ENCODE results near the gene PCDH20. TPM values are rescaled to one million over a fixed set of nuclear protein-coding genes. Genes with fewer than 3 reads are reported as not detected.

PCDH20 gene
- total and polyA plus RNA-seq, 9 of the 15 experiments (the other 6 are each of a cell fraction or from before 2014, with no cell fraction given), result not detected

DNA sequence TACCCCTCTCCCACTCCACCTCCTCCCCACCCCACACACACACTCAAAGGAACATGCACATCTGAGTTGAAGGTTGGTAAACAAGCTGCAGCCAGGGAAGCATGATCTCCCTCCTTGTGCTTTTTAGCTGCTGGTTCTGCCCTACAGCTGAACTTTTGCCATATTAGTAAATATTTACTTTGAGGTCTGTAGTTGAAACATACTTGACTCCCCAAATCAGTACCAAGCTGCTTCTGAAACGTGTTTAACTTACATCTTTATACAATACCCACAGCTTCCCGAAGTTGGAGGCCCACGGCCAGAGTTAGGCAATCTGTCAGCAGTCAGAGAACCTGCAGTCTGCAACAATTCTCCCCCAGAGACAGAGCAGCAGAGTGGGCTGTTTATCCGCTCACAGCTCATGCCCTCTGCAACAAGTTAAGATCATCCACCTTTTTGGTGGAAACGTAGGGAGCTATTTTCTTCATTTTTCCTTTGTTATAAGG lies 1.5 kb upstream of the PCDH20 start:
- ATAC-seq (no peak), DNase-seq (ENCODE audit: extremely low read depth in 1 of 4, low spot score in 3 of 4) (no peak), FAIRE-seq (no peak)
- Histone ChIP-seq H3K79me2 (ENCODE audit: control insufficient read depth, insufficient read depth, low read length) (no peaks in the 10 kb centered on the region), H4K20me1 (replicated peaks; ENCODE audit: control insufficient read depth, insufficient read depth, low read length) (no peaks in the 10 kb centered on the region), H2AFZ (ENCODE audit: low read depth, low read length) (no peak overlapping the region), H3K4me1 (replicated peaks in 1 of 2; ENCODE audit: control insufficient read depth in 2 of 2, insufficient read depth in 2 of 2, low read length in 2 of 2) (no peaks in the 10 kb centered on the region), H3K27ac (ENCODE audit: extremely low read depth, low read depth, low read length) (no peak overlapping the region), H3K4me2 (ENCODE audit: insufficient read depth, low read length) (no peak overlapping the region), H3K4me3 (no peak overlapping the region), H3K9ac (ENCODE audit: insufficient read depth in 1 of 2, low read depth in 2 of 2, low read length in 2 of 2) (no peak overlapping the region), H3K9me1 (ENCODE audit: control insufficient read depth, insufficient read depth, low read length) (no peaks in the 10 kb centered on the region), H3K36me3 (ENCODE audit: control insufficient read depth, insufficient read depth, low read length) (no peaks in the 10 kb centered on the region), H3K9me3 (replicated peaks; ENCODE audit: control insufficient read depth, insufficient read depth, low read depth, low read length) (no peaks in the 10 kb centered on the region), H3K27me3 (ENCODE audit: control insufficient read depth in 2 of 2, insufficient read depth in 2 of 2, low read length in 2 of 2) (no peaks in the 10 kb centered on the region)
- TF ChIP-seq MAFK (IDR thresholded peaks at IDR 0.05; ENCODE audit: low read length), result no peak
- no peak for TF ChIP-seq HOXB6 (CRISPR knock-in tag; IDR thresholded peaks at IDR 0.05; ENCODE audit: borderline replicate concordance)
- no peak for TF ChIP-seq ZNF175 (CRISPR knock-in tag; IDR thresholded peaks at IDR 0.05; ENCODE audit: low read depth)
- TF ChIP-seq ZBED1 (IDR thresholded peaks at IDR 0.05), result no peak
- no peak for TF ChIP-seq SMAD4 (CRISPR knock-in tag; conservative IDR thresholded peaks at IDR 0.05)
- no peak for TF ChIP-seq LARP7 (IDR thresholded peaks at IDR 0.05)
- no TSS peak for BruUV-seq (replicated peaks)
- WGBS (ENCODE audit: insufficient coverage, low coverage, missing lambda C conversion rate), result 0% methylated on average over 4 of the region's 5 CpGs
- CTCF ChIA-PET (ENCODE audit: low intra/inter-chr PET ratio), result no interaction called here
- in situ Hi-C loops (cut with MboI), result no loop called here
- POLR2A ChIA-PET, result no interaction called here
- intact Hi-C loops (cut with micrococcal nuclease), result no loop called here

DNA sequence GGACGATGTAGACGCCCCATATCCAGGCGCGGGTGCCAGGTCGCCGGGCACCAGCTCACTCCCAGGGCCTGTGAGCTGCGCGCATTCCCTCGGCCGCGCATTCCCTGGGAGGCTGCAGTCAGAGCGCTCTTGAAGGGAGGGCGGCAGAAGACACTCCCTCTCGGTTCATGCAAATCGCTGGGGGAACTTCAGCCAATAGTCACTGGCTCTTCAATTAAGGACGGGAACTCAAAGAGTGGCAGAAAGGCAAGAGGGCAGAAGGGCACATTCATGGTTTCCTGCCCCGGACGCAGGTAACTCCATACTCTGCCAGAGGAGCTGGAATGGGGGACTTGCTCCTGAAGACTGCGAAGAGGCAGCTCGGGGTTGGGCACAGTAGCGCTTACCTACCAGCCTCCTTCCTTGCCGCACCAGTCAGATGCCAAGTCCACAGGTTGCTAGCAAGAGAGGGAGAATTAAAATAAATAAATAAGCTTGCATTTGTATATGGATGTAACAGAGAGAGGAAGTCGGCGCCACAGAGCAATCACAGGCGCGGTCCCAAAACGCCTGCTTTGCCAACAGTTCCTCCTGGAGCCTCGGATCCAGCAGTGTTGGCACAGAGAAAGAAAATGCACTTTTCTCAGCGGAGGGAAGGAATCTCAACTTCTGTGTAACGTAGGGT lies 459 bp downstream of the PCDH20 start:
- FAIRE-seq, result no peak
- ChIA-PET POLR2A (no interaction called here), CTCF (ENCODE audit: low intra/inter-chr PET ratio) (no interaction called here)
- no peak for DNase-seq (ENCODE audit: extremely low read depth in 1 of 4, low spot score in 3 of 4)
- H3K79me2 ChIP-seq (ENCODE audit: control insufficient read depth, insufficient read depth, low read length), result no peaks in the 10 kb centered on the region
- intact Hi-C loops (cut with micrococcal nuclease), result no loop called here
- 1% methylated on average over 13 of the region's 30 CpGs for WGBS (ENCODE audit: insufficient coverage, low coverage, missing lambda C conversion rate)
- H2AFZ ChIP-seq (ENCODE audit: low read depth, low read length), result no peak overlapping the region
- H3K4me3 ChIP-seq, result no peak overlapping the region
- H3K4me2 ChIP-seq (ENCODE audit: insufficient read depth, low read length), result no peak overlapping the region
- no peaks in the 10 kb centered on the region for H4K20me1 ChIP-seq (replicated peaks; ENCODE audit: control insufficient read depth, insufficient read depth, low read length)
- no TSS peak for BruUV-seq (replicated peaks)
- H3K9me1 ChIP-seq (ENCODE audit: control insufficient read depth, insufficient read depth, low read length), result no peaks in the 10 kb centered on the region
- ATAC-seq, result no peak
- no peak overlapping the region for H3K9ac ChIP-seq (ENCODE audit: insufficient read depth in 1 of 2, low read depth in 2 of 2, low read length in 2 of 2)
- H3K9me3 ChIP-seq (replicated peaks; ENCODE audit: control insufficient read depth, insufficient read depth, low read depth, low read length), result no peaks in the 10 kb centered on the region
- no peaks in the 10 kb centered on the region for H3K4me1 ChIP-seq (replicated peaks in 1 of 2; ENCODE audit: control insufficient read depth in 2 of 2, insufficient read depth in 2 of 2, low read length in 2 of 2)
- no peaks in the 10 kb centered on the region for H3K36me3 ChIP-seq (ENCODE audit: control insufficient read depth, insufficient read depth, low read length)
- no peaks in the 10 kb centered on the region for H3K27me3 ChIP-seq (ENCODE audit: control insufficient read depth in 2 of 2, insufficient read depth in 2 of 2, low read length in 2 of 2)
- TF ChIP-seq POLR2AphosphoS5 (IDR thresholded peaks at IDR 0.05; ENCODE audit: control insufficient read depth, insufficient read depth, low read depth, low read length) (no peak), NFRKB (IDR thresholded peaks at IDR 0.05; ENCODE audit: low read depth) (no peak), POLR3A (IDR thresholded peaks at IDR 0.05; ENCODE audit: borderline replicate concordance, extremely low read depth, insufficient read depth, insufficient read length) (no peak), SNIP1 (IDR thresholded peaks at IDR 0.05; ENCODE audit: low read depth) (no peak), TEAD4 (IDR thresholded peaks at IDR 0.05; ENCODE audit: low read length) (no peak), TEAD4 (CRISPR knock-in tag; IDR thresholded peaks at IDR 0.05; ENCODE audit: borderline replicate concordance) (no peak), DIDO1 (tag; IDR thresholded peaks at IDR 0.05; ENCODE audit: low read depth) (no peak)
- in situ Hi-C loops (cut with MboI), result no loop called here
- H3K27ac ChIP-seq (ENCODE audit: extremely low read depth, low read depth, low read length), result no peak overlapping the region
